Measurements from ENCODE around the gene RNF43. TPM values are rescaled to one million over a fixed set of nuclear protein-coding genes. Genes with fewer than 3 reads are reported as not detected.

The RNF43 gene
- under 0.01 TPM in 1 of 2 replicates, not detected in the other for total RNA-seq (2014; rRNA removed; shearing (Covaris generic))
- 0.23 TPM in 1 of 2 replicates, not detected in the other for polyA plus RNA-seq (2016; fragmentation: Nextera tagmentation; extraction: Ambion mirVana)

GRCh38 chr17:58417300-58418092 lies at the start of gene RNF43:
TSS of gene RNF43 (minus strand) at chr17:58417534. CDS start at chr17:58415577, 1,957 bp downstream.
- H4K20me1 ChIP-seq (ENCODE audit: insufficient read depth), result no peaks in the 10 kb centered on the region
- H3K4me1 ChIP-seq (ENCODE audit: insufficient read depth), result peaks cover 4% of the 10 kb centered on the region; the same call in 1 of the 2 replicates
- TF ChIP-seq EZH2phosphoT487 (IDR thresholded peaks at IDR 0.05; ENCODE audit: insufficient read depth, low read depth) (no peak), EZH2 (IDR thresholded peaks at IDR 0.05; ENCODE audit: insufficient read depth, poor library complexity, severe bottlenecking) (no peak)
- peak within 1 kb of the TSS; percentile 11; the same call in 1 of the 2 replicates for H3K9ac ChIP-seq
- DNase-seq, result peak; percentile 82
- no peak within 1 kb of the TSS for H3K27ac ChIP-seq
- peaks cover 28% of the 10 kb centered on the region for H3K27me3 ChIP-seq (replicated peaks; ENCODE audit: insufficient read depth)
- H3K4me3 ChIP-seq, result peak within 1 kb of the TSS; percentile 60
- WGBS, 2 experiments (ENCODE audit: low coverage in 1 of 2, low lambda C conversion rate in 2 of 2, missing lambda C conversion rate in 2 of 2), result 1% methylated on average over 8 of the region's 8 CpGs
- peak within 1 kb of the TSS; percentile 81 for H3K4me2 ChIP-seq (ENCODE audit: unreplicated experiment)
- peak within 1 kb of the TSS; percentile 70 for H2AFZ ChIP-seq
- no peaks in the 10 kb centered on the region for H3K9me3 ChIP-seq (ENCODE audit: low read depth)
- no peaks in the 10 kb centered on the region for H3F3A ChIP-seq (ENCODE audit: insufficient read depth)
- H3K36me3 ChIP-seq (ENCODE audit: low read depth), result no peaks in the 10 kb centered on the region
- in situ Hi-C loops (cut with MboI), result no loop called here
- no peaks in the 10 kb centered on the region for H3K79me2 ChIP-seq (ENCODE audit: insufficient read depth)
- no peaks in the 10 kb centered on the region for H3K9me2 ChIP-seq (ENCODE audit: insufficient read depth)

DNA sequence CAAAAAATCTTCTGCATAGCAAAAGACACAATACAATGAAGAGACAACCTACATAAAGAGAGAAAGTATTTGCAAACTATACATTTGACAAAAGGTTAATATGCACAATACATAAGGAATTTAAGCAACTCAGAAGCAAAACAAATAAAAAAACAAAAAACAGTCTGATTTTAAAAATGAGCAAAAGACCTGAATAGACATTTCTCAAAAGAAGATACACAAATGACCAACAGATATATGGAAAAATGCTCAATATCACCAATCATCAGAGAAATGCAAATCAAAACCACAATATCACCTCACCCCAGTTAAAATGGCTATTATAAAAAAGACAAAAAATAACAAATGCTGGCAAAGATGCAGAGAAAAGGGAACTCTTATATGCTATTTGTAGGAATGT lies 38.2 kb upstream of the RNF43 start:
- H3K9me2 ChIP-seq (ENCODE audit: insufficient read depth), result no peaks in the 10 kb centered on the region
- in situ Hi-C loops (cut with MboI), result no loop called here
- TF ChIP-seq EZH2phosphoT487 (IDR thresholded peaks at IDR 0.05; ENCODE audit: insufficient read depth, low read depth) (no peak), EZH2 (IDR thresholded peaks at IDR 0.05; ENCODE audit: insufficient read depth, poor library complexity, severe bottlenecking) (no peak)

DNA sequence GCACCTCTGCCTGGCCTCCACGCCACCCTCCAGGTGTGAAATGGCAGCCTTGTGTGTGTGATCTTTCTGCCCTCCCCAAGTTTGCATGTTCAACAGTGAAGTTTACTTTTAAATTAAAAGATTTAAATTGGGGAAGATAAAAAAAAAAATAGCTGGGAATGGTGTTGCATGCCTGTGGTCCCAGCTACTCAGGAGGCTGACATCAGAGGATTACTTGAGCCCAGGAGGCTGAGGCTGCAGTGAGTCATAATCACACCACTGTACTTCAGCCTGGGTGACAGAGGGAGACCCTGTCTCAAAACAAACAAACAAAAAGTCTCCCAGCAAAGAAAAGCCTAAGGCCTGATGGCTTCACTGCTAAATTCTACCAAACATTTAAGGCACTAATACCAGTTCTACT lies 35.4 kb upstream of the RNF43 start:
- no peak overlapping the region for H3K9ac ChIP-seq
- no peak for TF ChIP-seq EZH2 (IDR thresholded peaks at IDR 0.05; ENCODE audit: insufficient read depth, poor library complexity, severe bottlenecking)
- TF ChIP-seq EZH2phosphoT487 (IDR thresholded peaks at IDR 0.05; ENCODE audit: insufficient read depth, low read depth), result no peak
- no peaks in the 10 kb centered on the region for H3K4me1 ChIP-seq (ENCODE audit: insufficient read depth)
- H4K20me1 ChIP-seq (ENCODE audit: insufficient read depth), result no peaks in the 10 kb centered on the region
- WGBS, 2 experiments (ENCODE audit: low coverage in 1 of 2, low lambda C conversion rate in 2 of 2, missing lambda C conversion rate in 2 of 2), result 53 to 71% methylated on average over 1 of the region's 1 CpG
- no peaks in the 10 kb centered on the region for H3K36me3 ChIP-seq (ENCODE audit: low read depth)
- peak; percentile 5 for DNase-seq
- no peak overlapping the region for H3K27ac ChIP-seq
- in situ Hi-C loops (cut with MboI), result no loop called here
- H3K4me2 ChIP-seq (ENCODE audit: unreplicated experiment), result no peak overlapping the region
- no peak overlapping the region for H2AFZ ChIP-seq
- no peaks in the 10 kb centered on the region for H3K9me3 ChIP-seq (ENCODE audit: low read depth)
- no peaks in the 10 kb centered on the region for H3K9me2 ChIP-seq (ENCODE audit: insufficient read depth)
- H3K27me3 ChIP-seq (replicated peaks; ENCODE audit: insufficient read depth), result no peaks in the 10 kb centered on the region; the same call in 1 of the 2 replicates
- H3K4me3 ChIP-seq, result no peak overlapping the region
- H3F3A ChIP-seq (ENCODE audit: insufficient read depth), result no peaks in the 10 kb centered on the region
- no peaks in the 10 kb centered on the region for H3K79me2 ChIP-seq (ENCODE audit: insufficient read depth)

More for the DNA sequence above, 38.2 kb upstream of the RNF43 start:
- Histone ChIP-seq H3K9ac (no peak overlapping the region), H3K79me2 (ENCODE audit: insufficient read depth) (no peaks in the 10 kb centered on the region), H3K9me3 (ENCODE audit: low read depth) (no peaks in the 10 kb centered on the region), H3K4me2 (ENCODE audit: unreplicated experiment) (no peak overlapping the region), H3K27me3 (replicated peaks; ENCODE audit: insufficient read depth) (no peaks in the 10 kb centered on the region; the same call in 1 of the 2 replicates), H3K4me1 (ENCODE audit: insufficient read depth) (no peaks in the 10 kb centered on the region), H3K36me3 (ENCODE audit: low read depth) (no peaks in the 10 kb centered on the region), H2AFZ (no peak overlapping the region), H4K20me1 (ENCODE audit: insufficient read depth) (no peaks in the 10 kb centered on the region), H3F3A (ENCODE audit: insufficient read depth) (no peaks in the 10 kb centered on the region), H3K4me3 (no peak overlapping the region), H3K27ac (no peak overlapping the region)
- no peak for DNase-seq

DNA sequence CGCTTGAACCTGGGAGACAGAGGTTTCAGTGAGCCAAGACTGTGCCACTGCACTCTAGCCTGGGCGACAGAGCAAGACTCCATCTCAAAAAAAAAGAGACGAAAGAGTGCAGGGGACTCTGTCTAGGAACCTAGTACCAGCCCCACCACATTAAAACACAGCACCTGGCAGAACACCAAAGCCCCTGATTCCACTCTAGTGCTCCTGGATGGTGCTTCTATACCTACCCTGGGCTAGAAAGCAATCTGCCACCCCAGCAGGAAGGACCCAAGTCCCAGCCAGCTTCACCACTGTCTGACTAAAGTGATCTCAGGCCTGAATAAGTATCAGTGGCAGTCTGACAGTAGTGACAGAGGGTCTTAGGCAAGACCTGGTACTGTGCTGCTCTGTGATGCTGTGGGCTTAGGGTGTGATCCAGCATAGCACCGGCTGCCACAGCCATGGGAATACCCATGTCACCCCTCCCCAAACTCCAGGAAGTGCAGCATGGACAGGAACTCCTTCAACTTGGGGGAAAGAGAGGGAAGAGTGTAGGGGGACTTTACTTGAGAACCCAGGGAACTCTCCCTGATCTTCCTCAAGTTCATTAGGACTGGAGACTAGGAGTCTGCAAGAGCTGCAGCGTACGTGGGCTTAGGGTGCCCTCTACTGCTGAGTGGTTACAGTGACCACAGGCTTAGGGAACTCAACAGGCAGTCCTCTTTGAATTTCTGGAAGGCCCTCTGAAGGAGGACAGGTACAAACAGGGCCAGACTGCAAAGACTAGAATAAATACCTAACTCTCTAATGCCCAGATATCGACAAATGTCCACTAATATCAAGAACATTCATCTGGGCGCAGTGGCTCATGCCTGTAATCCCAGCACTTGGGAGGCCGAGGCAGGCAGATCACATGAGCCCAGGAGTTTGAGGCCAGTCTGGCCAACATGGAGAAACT lies 30.0 kb upstream of the RNF43 start:
- in situ Hi-C loops (cut with MboI), result no loop called here
- Histone ChIP-seq H3K4me3 (no peak overlapping the region), H3K27ac (no peak overlapping the region), H2AFZ (no peak overlapping the region), H3F3A (ENCODE audit: insufficient read depth) (no peaks in the 10 kb centered on the region), H4K20me1 (ENCODE audit: insufficient read depth) (no peaks in the 10 kb centered on the region), H3K79me2 (ENCODE audit: insufficient read depth) (no peaks in the 10 kb centered on the region), H3K4me1 (ENCODE audit: insufficient read depth) (no peaks in the 10 kb centered on the region), H3K9me2 (ENCODE audit: insufficient read depth) (no peaks in the 10 kb centered on the region), H3K4me2 (ENCODE audit: unreplicated experiment) (no peak overlapping the region), H3K9ac (no peak overlapping the region), H3K9me3 (ENCODE audit: low read depth) (no peaks in the 10 kb centered on the region), H3K36me3 (ENCODE audit: low read depth) (no peaks in the 10 kb centered on the region), H3K27me3 (replicated peaks; ENCODE audit: insufficient read depth) (no peaks in the 10 kb centered on the region)
- TF ChIP-seq EZH2phosphoT487 (IDR thresholded peaks at IDR 0.05; ENCODE audit: insufficient read depth, low read depth) (no peak), EZH2 (IDR thresholded peaks at IDR 0.05; ENCODE audit: insufficient read depth, poor library complexity, severe bottlenecking) (no peak)
- DNase-seq, result peak; percentile 86
- 49 to 51% methylated on average over 9 of the region's 9 CpGs for WGBS, 2 experiments (ENCODE audit: low coverage in 1 of 2, low lambda C conversion rate in 2 of 2, missing lambda C conversion rate in 2 of 2)

All from GM23248 (cell line).